Measurements from ENCODE around the gene SFI1. TPM values are rescaled to one million over a fixed set of nuclear protein-coding genes. Genes with fewer than 3 reads are reported as not detected.
A peak's percentile ranks its signal among the peaks of the same experiment; 100 is the strongest.

Gene SFI1
- total RNA-seq, 4 donors from 2014 or later: 31.1 to 57.6 (median 43.1) TPM

DNA sequence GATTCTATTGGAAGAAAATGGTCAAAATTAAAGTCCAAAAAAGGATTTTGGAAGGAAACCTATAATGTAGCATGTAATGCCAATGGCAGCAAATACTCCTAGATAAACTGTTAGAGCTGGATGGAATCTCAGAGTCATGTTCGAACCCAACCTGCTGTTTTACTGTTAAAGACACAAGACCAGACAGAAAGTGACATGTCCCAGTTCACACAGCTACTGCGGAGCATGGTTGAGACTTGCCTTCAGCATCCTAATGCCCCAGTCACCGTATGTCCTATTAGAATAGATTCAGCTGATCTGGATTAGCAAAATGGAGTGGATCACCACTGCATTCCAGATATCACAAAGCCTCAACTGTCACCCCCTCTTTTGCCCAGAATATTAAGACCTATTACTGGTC lies 150.7 kb downstream of the SFI1 start:
- Histone ChIP-seq H3K27ac (no peak overlapping the region), H3K9me3 (no peaks in the 10 kb centered on the region), H3K4me1 (peaks cover 7 to 17% of the 10 kb centered on the region in 2 donors), H3K36me3 (peaks cover 7 to 11% of the 10 kb centered on the region in 2 donors), H3K27me3 (no peaks in the 10 kb centered on the region), H3K4me3 (replicated peaks in 1 of 3) (no peak overlapping the region)
- WGBS, 2 donors: 93 to 96% methylated on average over 3 of the region's 3 CpGs
- intact Hi-C loops (cut with DNase I): no loop called here
- no peak for DNase-seq
- no peak for TF ChIP-seq POLR2A (IDR thresholded peaks at IDR 0.05)
- TF ChIP-seq, protein P1, sequence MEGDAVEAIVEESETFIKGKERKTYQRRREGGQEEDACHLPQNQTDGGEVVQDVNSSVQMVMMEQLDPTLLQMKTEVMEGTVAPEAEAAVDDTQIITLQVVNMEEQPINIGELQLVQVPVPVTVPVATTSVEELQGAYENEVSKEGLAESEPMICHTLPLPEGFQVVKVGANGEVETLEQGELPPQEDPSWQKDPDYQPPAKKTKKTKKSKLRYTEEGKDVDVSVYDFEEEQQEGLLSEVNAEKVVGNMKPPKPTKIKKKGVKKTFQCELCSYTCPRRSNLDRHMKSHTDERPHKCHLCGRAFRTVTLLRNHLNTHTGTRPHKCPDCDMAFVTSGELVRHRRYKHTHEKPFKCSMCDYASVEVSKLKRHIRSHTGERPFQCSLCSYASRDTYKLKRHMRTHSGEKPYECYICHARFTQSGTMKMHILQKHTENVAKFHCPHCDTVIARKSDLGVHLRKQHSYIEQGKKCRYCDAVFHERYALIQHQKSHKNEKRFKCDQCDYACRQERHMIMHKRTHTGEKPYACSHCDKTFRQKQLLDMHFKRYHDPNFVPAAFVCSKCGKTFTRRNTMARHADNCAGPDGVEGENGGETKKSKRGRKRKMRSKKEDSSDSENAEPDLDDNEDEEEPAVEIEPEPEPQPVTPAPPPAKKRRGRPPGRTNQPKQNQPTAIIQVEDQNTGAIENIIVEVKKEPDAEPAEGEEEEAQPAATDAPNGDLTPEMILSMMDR (IDR thresholded peaks at IDR 0.05): no peak

DNA sequence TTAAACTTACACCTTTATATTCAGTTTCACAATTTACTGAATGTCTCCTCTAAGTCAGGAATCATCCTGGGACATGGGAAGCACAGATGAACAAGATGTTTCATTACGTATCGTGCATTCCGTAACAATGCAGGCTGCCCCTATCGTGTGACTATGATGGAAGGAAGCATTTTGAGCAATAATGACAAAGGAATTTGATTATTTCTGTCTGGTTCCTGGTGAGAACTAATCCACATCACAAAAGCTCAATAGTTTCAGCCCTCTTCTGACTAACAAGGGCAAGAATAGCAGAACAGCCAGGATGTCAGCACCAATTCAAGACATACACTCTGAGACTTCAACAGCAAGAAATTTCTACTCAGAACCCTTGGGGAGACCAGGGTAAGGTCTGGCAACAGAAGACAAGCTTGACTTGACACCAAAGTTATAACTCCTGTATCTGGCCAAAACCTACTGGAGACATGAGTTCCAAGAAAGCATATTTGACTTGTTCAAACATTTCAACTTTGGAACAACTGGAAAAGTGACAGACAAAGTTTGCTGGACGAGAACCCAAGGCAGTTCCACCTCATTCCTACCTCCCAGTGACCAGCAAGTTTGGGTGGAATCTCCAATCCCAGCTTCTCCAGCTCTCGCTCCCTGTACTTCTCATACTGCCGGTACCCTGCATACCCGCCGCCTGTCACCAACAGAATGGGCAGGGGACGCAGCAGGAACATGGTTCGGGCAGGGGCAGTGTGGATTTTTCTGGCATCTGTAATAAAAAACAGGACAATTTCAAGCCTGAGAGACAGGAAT lies 151.4 kb downstream of the SFI1 start:
- Histone ChIP-seq H3K4me3 (replicated peaks in 1 of 3) (no peak overlapping the region), H3K27ac (no peak overlapping the region), H3K4me1 (peaks cover 7 to 17% of the 10 kb centered on the region in 2 donors), H3K9me3 (no peaks in the 10 kb centered on the region), H3K27me3 (no peaks in the 10 kb centered on the region), H3K36me3 (peaks cover 7 to 11% of the 10 kb centered on the region in 2 donors)
- TF ChIP-seq, protein P1 (IDR thresholded peaks at IDR 0.05): no peak
- TF ChIP-seq POLR2A (IDR thresholded peaks at IDR 0.05): no peak
- intact Hi-C loops (cut with DNase I): no loop called here
- no peak for DNase-seq
- whole genome bisulfite sequencing, 2 donors: 87 to 95% methylated on average over 11 of the region's 11 CpGs

DNA sequence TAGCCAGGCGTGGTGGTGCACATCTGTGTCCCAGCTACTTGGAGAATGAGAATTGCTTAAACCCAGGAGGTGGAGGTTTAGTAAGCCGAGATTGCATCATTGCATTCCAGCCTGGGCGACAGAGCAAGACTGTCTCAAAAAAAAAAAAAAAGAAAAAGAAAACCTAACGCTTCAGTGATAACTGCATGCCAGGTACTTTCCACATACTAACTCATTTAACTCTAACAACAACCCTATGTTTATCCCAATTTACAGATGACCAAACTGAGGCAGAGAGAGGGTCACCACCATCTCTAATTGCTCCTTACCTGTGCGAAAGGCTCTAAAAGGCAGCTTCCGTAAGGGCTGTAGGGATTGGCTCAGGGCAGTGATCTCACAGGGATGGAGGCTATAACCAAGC lies 154.1 kb downstream of the SFI1 start:
- peak; percentile 73 to 77 for DNase-seq
- TF ChIP-seq, protein P1 (IDR thresholded peaks at IDR 0.05): no peak
- TF ChIP-seq POLR2A (IDR thresholded peaks at IDR 0.05): no peak
- Histone ChIP-seq H3K36me3 (peaks cover 4 to 11% of the 10 kb centered on the region in 2 donors), H3K27me3 (no peaks in the 10 kb centered on the region), H3K9me3 (no peaks in the 10 kb centered on the region), H3K4me1 (peaks cover 7 to 23% of the 10 kb centered on the region in 2 donors), H3K27ac (peak overlapping the region; percentile 69 to 81 (median 78)), H3K4me3 (replicated peaks in 1 of 3) (no peak overlapping the region)
- 54 to 57% methylated on average over 6 of the region's 6 CpGs for WGBS, 2 donors
- intact Hi-C loops (cut with DNase I): no loop called here

DNA sequence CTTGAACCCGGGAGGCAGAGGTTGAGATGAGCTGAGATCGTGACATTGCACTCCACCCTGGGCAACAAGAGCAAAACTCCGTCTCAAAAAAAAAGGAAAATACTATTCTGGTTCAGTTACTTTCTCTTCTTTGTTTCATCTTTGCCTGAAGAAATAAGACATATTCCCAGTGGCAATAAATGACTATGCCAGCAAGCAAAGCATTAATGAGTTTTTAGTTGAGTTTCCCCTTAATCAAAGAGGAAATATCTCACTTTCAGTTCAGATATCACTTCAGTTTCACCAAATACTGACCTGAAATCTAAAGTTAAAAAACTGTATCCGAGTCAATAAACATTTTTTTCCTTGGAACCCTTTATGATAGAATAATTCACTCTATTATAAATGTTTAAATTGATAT lies 155.3 kb downstream of the SFI1 start:
- no peaks in the 10 kb centered on the region for H3K9me3 ChIP-seq

More for the DNA sequence above, 155.3 kb downstream of the SFI1 start:
- H3K36me3 ChIP-seq: peaks cover 0 to 11% of the 10 kb centered on the region in 2 donors
- H3K4me3 ChIP-seq (replicated peaks in 1 of 3): no peak overlapping the region
- TF ChIP-seq, protein P1 (IDR thresholded peaks at IDR 0.05): no peak
- no peak for TF ChIP-seq POLR2A (IDR thresholded peaks at IDR 0.05)
- intact Hi-C loops (cut with DNase I): no loop called here
- no peaks in the 10 kb centered on the region for H3K27me3 ChIP-seq
- H3K27ac ChIP-seq: peak overlapping the region; percentile 7 to 81 (median 49)
- H3K4me1 ChIP-seq: peaks cover 7 to 23% of the 10 kb centered on the region in 2 donors
- WGBS, 2 donors: 86 to 90% methylated on average over 4 of the region's 4 CpGs
- no peak for DNase-seq

Data from thyroid gland (tissue), 4 donors.